AG04450 (cell line): ENCODE measurements around the gene YDJC. TPM values are rescaled to one million over a fixed set of nuclear protein-coding genes. Genes with fewer than 3 reads are reported as not detected.

Source experiments
- CTCF ChIA-PET: fragments of 300-600, 350-600 bp; formaldehyde crosslinking; extraction: SDS; loops from one replicate; lab custom pipeline; 2022; ENCODE audit warnings: antibody characterized with exemption, inconsistent platforms; lab: Charles Lee
- POLR2A ChIA-PET: fragments of 350-600 bp; formaldehyde crosslinking; extraction: SDS; loops from one replicate; lab custom pipeline; 2021; ENCODE audit warnings: antibody characterized with exemption, inconsistent platforms; lab: Yijun Ruan, JAX
- DNase-seq: peaks from one replicate; pipeline ENCODE4 v3.0.0-alpha.2; 2011; ENCODE audit warnings: low read depth, low spot score
- H3K27ac ChIP-seq: one replicate; pipeline ENCODE4 v1.5.1; 2012; ENCODE audit warnings: low read depth, low read length, control low read depth
- H3K27me3 ChIP-seq: one replicate; pipeline ENCODE4 v1.6.0; 2012; ENCODE audit warnings: low read length; ENCODE audit not compliant: control insufficient read depth, insufficient read depth
- H3K4me3 ChIP-seq: 2 replicates; pipeline ENCODE4 v1.5.1; 2011; ENCODE audit warnings: mild to moderate bottlenecking, low read depth, low read length, control low read depth
- H3K9me3 ChIP-seq: 2 replicates; pipeline ENCODE4 v1.5.1; 2012; ENCODE audit warnings: low read length; ENCODE audit not compliant: control insufficient read depth, insufficient read depth
- polyA plus RNA-seq: library from polyadenylated mRNA; depleted of rRNA; stranded (reverse); fragments of >200 nt; gene quantifications from 2 replicates; pipeline ENCODE4 v1.2.3, GENCODE V29; 2011
- TF ChIP-seq, protein P1 (sequence below): IDR thresholded peaks from 2 replicates; pipeline ENCODE4 v1.5.1; 2011; ENCODE audit warnings: low read depth, low read length, control low read depth, inconsistent platforms

YDJC gene
- polyA plus RNA-seq, 1 experiment: 9.0 TPM

DNA sequence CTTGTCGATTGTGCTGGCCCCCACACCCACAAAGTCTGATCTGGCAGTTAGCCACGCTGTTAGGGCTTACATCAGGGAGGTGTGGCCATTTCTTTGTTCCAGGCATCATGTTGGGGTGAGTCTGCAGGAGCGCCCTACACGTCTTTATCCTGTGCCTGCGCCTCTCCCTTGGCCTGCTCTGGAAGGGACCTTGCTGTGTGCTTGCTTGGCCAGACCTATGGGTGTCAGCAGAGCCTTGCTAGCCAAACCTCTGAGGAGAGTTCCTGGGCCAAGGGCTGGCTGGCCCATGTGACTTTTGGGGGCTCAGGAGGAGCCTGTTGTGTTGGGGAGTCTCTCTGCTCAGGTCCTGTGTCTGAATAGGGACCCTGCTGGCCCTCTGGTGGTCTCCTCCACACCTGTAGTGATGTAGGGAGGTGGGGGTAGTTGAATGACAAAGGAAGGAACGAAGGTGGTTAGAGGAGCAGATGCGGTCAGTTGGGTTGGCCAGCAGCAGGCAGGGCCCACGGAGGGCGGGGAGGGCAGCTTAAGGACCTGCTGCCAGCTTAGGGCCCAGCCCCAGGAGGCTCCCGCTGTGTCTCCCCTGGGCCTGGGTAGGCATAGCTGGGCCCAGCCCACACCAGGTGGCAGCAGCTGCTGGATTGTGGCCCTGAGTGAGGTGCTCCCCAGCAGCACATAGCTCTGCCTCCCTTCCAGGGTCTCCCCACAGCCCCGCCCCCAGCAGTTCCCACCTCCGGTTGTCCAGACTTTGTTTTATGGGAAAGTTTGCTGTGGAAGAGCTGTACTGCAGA is 43.9 kb upstream of the YDJC start:
- DNase-seq: no peak
- TF ChIP-seq, protein P1, sequence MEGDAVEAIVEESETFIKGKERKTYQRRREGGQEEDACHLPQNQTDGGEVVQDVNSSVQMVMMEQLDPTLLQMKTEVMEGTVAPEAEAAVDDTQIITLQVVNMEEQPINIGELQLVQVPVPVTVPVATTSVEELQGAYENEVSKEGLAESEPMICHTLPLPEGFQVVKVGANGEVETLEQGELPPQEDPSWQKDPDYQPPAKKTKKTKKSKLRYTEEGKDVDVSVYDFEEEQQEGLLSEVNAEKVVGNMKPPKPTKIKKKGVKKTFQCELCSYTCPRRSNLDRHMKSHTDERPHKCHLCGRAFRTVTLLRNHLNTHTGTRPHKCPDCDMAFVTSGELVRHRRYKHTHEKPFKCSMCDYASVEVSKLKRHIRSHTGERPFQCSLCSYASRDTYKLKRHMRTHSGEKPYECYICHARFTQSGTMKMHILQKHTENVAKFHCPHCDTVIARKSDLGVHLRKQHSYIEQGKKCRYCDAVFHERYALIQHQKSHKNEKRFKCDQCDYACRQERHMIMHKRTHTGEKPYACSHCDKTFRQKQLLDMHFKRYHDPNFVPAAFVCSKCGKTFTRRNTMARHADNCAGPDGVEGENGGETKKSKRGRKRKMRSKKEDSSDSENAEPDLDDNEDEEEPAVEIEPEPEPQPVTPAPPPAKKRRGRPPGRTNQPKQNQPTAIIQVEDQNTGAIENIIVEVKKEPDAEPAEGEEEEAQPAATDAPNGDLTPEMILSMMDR: no peak
- CTCF ChIA-PET: no interaction called here
- Histone ChIP-seq H3K27ac (no peak overlapping the region), H3K4me3 (no peak overlapping the region), H3K27me3 (no peaks in the 10 kb centered on the region), H3K9me3 (no peaks in the 10 kb centered on the region; the same call in 1 of the 2 replicates)
- POLR2A ChIA-PET: no interaction called here

DNA sequence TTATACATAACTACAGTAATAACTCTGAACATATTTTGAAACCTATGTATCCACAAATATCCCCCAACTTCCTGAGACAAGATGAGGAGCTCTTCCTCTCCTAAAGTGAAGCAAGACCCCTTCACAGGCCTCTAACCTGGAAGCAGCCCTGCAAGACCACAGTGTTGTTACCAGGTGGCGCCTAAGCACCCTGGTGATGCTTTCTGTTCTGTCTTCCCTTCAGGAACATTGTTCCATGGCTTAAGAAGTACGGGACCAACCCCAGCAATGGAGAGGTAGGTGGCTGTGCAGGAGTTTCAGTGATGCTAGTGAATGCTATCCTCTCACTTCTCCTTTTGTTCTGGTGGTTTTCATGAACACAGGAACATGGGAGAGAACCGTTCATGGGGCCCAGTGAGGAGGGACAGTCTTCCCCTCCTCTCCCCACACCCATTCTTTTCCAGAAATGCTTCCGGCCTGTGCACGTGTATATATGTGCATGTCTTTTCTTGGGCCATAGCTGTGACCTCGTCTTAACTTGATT is 42.3 kb upstream of the YDJC start:
- no peak for DNase-seq

DNA sequence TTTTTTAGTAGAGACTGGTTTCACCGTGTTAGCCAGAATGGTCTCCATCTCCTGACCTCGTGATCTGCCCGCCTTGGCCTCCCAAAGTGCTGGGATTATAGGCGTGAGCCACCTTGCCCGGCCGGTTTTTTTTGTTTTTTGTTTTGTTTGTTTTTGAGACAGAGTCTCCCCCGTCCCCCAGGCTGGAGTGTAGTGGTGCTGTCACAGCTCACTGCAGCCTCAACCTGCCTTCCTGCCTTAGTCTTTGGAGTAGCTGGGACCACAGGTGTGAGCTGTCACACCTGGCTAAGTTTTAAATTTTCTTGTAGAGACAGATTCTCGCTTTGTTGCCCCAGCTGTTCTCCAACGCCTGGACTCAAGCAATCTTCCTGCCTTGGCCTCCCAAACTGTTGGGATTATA is 39.2 kb upstream of the YDJC start:
- ChIA-PET CTCF (no interaction called here), POLR2A (interaction anchor here (0.7 kb wide), 1 partner anchor 15 kb away, joined by 3 read pairs; no protein-coding TSS in a partner anchor)
- Histone ChIP-seq H3K27ac (no peak overlapping the region), H3K9me3 (no peaks in the 10 kb centered on the region; the same call in 1 of the 2 replicates), H3K4me3 (no peak overlapping the region), H3K27me3 (no peaks in the 10 kb centered on the region)
- DNase-seq: no peak
- TF ChIP-seq, protein P1: no peak

More for the DNA sequence above, 42.3 kb upstream of the YDJC start:
- H3K9me3 ChIP-seq: no peaks in the 10 kb centered on the region; the same call in 1 of the 2 replicates
- no peak overlapping the region for H3K4me3 ChIP-seq
- ChIA-PET POLR2A (no interaction called here), CTCF (no interaction called here)
- no peaks in the 10 kb centered on the region for H3K27me3 ChIP-seq
- H3K27ac ChIP-seq: no peak overlapping the region
- TF ChIP-seq, protein P1: no peak

DNA sequence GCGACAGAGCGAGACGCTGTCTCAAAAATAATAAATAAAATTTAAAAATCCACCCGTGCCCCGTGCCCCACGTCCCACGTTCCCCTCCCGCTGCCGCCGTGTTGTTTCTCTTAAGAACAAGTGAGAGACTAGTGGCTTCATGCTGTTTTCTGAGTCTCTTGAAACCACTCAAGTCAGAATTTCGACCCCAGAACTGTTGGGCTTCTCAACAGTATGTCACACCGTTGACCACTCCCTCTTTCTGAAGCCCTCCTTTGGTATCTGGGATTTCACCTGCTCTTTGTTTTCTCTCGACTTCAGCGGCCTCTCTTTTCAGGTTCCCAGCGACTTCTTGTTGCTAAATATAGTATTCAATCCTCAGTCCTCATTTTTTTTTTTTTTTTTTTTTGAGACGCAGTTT is 37.0 kb upstream of the YDJC start:
- no peak overlapping the region for H3K27ac ChIP-seq
- peaks cover 2% of the 10 kb centered on the region for H3K27me3 ChIP-seq
- no peaks in the 10 kb centered on the region; the same call in 1 of the 2 replicates for H3K9me3 ChIP-seq
- DNase-seq: no peak
- TF ChIP-seq, protein P1: no peak
- POLR2A ChIA-PET: interaction anchor here (1.5 kb wide), 1 partner anchor 9 kb away, joined by 3 read pairs; no protein-coding TSS in a partner anchor
- CTCF ChIA-PET: interaction anchor here (0.6 kb wide), 2 partner anchors 8 to 13 kb away, joined by 6 to 10 read pairs; no protein-coding TSS in a partner anchor
- peak overlapping the region; percentile 80 for H3K4me3 ChIP-seq
